ENCODE results near the gene ADORA3.

DNA sequence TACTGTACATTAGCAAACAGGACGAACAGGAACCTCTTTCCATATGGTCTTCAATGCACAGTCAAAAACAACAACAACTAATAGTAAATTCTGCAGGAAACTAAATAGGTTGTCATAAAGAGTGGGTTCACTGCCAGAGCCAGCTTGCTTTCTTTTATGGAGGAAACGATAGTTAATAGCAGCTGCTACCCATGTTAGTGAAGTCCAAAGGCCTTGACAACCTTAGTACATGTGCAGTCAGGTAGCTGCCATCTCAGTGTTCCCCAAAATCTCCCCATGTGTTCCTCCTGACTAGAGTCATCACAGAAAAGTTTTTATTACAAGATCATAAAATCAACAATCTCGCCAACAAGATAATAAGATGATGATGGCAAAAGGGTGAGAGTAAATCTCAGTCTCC, 16.6 kb upstream of the ADORA3 start:
- TF ChIP-seq, protein P1, sequence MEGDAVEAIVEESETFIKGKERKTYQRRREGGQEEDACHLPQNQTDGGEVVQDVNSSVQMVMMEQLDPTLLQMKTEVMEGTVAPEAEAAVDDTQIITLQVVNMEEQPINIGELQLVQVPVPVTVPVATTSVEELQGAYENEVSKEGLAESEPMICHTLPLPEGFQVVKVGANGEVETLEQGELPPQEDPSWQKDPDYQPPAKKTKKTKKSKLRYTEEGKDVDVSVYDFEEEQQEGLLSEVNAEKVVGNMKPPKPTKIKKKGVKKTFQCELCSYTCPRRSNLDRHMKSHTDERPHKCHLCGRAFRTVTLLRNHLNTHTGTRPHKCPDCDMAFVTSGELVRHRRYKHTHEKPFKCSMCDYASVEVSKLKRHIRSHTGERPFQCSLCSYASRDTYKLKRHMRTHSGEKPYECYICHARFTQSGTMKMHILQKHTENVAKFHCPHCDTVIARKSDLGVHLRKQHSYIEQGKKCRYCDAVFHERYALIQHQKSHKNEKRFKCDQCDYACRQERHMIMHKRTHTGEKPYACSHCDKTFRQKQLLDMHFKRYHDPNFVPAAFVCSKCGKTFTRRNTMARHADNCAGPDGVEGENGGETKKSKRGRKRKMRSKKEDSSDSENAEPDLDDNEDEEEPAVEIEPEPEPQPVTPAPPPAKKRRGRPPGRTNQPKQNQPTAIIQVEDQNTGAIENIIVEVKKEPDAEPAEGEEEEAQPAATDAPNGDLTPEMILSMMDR (IDR thresholded peaks at IDR 0.05), result no peak
- no peak for TF ChIP-seq POLR2A (IDR thresholded peaks at IDR 0.05)

Measured in thyroid gland (tissue), 4 donors.